ENCODE data around the gene BGLAP.

DNA sequence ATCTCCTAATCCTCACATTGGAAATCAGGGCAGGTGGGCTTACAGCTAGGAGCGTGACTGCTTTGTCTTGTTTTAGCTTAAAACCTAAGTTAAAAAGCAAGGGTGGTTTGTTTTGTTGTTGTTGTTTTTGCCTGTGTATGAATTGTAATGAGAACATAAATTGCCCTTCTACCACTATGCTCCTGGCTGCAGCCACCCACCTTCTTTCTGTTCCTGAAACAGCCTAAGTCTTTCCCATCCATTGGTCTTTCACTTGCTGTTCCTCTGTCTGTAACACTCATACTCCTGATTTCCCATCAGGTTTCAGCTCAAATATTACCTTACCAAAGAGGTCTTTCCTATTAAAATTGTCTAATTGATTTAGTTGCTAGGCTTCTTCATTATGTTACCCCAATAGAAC lies 41.5 kb downstream of the BGLAP start:
- no peak for TF ChIP-seq TCF7L2 (IDR thresholded peaks at IDR 0.05; ENCODE audit: low read depth, low read length)
- TF ChIP-seq, protein P1, sequence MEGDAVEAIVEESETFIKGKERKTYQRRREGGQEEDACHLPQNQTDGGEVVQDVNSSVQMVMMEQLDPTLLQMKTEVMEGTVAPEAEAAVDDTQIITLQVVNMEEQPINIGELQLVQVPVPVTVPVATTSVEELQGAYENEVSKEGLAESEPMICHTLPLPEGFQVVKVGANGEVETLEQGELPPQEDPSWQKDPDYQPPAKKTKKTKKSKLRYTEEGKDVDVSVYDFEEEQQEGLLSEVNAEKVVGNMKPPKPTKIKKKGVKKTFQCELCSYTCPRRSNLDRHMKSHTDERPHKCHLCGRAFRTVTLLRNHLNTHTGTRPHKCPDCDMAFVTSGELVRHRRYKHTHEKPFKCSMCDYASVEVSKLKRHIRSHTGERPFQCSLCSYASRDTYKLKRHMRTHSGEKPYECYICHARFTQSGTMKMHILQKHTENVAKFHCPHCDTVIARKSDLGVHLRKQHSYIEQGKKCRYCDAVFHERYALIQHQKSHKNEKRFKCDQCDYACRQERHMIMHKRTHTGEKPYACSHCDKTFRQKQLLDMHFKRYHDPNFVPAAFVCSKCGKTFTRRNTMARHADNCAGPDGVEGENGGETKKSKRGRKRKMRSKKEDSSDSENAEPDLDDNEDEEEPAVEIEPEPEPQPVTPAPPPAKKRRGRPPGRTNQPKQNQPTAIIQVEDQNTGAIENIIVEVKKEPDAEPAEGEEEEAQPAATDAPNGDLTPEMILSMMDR (IDR thresholded peaks at IDR 0.05): no peak
- TF ChIP-seq SIN3A (IDR thresholded peaks at IDR 0.05; ENCODE audit: borderline replicate concordance, insufficient read depth, low read depth, low read length): no peak

Measured in Panc1 (cell line).